GM21447 (cell line): ENCODE results near the gene NDUFAF2.
"Not testable (repeated sequence)": the region's sequence is repeated elsewhere in the genome, so short reads cannot be mapped to it uniquely, and the experiment has no call there.

Experiments
- ATAC-seq: cut with Tn5 transposase; IDR thresholded peaks from one replicate; pipeline ENCODE4 v1.9.1; 2021; ENCODE audit not compliant: unreplicated experiment

NDUFAF2 gene

GRCh38 chr5:60944904-60945812 lies at the start of gene NDUFAF2, which contains the start of gene ERCC8:
NDUFAF2 (plus strand) TSS chr5:60945205; CDS start chr5:60945256, 51 bp downstream.
ERCC8 (minus strand) TSS chr5:60945070; CDS start chr5:60945008, 62 bp downstream.
- ATAC-seq: peak; percentile 100

- no peak for ATAC-seq
Observed at GRCh38 chr5:60896991-60897390, 48.0 kb upstream of the NDUFAF2 start.

GRCh38 chr5:60903356-60903755 lies 41.6 kb upstream of the NDUFAF2 start:
- ATAC-seq: no peak

- no peak for ATAC-seq
Observed at GRCh38 chr5:60916646-60917045, 28.4 kb upstream of the NDUFAF2 start.

GRCh38 chr5:60918466-60918865 lies 26.5 kb upstream of the NDUFAF2 start:
- no peak for ATAC-seq

- ATAC-seq: no peak
Observed at GRCh38 chr5:60927450-60927849, 17.6 kb upstream of the NDUFAF2 start.

GRCh38 chr5:60929024-60929423 lies 16.0 kb upstream of the NDUFAF2 start:
- ATAC-seq: no peak

GRCh38 chr5:60943624-60944023 lies 1.4 kb upstream of the NDUFAF2 start:
- no peak for ATAC-seq

- peak; percentile 24 for ATAC-seq
Observed at GRCh38 chr5:60945813-60946187, 795 bp downstream of the NDUFAF2 start.

GRCh38 chr5:60948738-60949137 lies 3.7 kb downstream of the NDUFAF2 start:
- ATAC-seq: no peak

GRCh38 chr5:60955239-60955638 lies 10.2 kb downstream of the NDUFAF2 start:
- no peak for ATAC-seq

GRCh38 chr5:60958088-60958487 lies 13.1 kb downstream of the NDUFAF2 start:
- no peak for ATAC-seq

GRCh38 chr5:60958712-60959111 lies 13.7 kb downstream of the NDUFAF2 start:
- ATAC-seq: no peak

GRCh38 chr5:60959156-60959555 lies 14.2 kb downstream of the NDUFAF2 start:
- no peak for ATAC-seq

GRCh38 chr5:60960591-60960990 lies 15.6 kb downstream of the NDUFAF2 start:
- no peak for ATAC-seq

- ATAC-seq: no peak
Observed at GRCh38 chr5:60961685-60962084, 16.7 kb downstream of the NDUFAF2 start.

GRCh38 chr5:60972231-60972630 lies 27.2 kb downstream of the NDUFAF2 start:
- ATAC-seq: no peak

- no peak for ATAC-seq
Observed at GRCh38 chr5:60977956-60978737, 33.1 kb downstream of the NDUFAF2 start.

GRCh38 chr5:60978968-60979367 lies 34.0 kb downstream of the NDUFAF2 start:
- no peak for ATAC-seq

GRCh38 chr5:60980511-60980910 lies 35.5 kb downstream of the NDUFAF2 start:
- ATAC-seq: no peak

- not testable (repeated sequence) for ATAC-seq
Observed at GRCh38 chr5:60982127-60982526, 37.1 kb downstream of the NDUFAF2 start.

GRCh38 chr5:60989790-60990189 lies 44.8 kb downstream of the NDUFAF2 start:
- ATAC-seq: no peak
